ENCODE data around the gene MRTFB. TPM values are rescaled to one million over a fixed set of nuclear protein-coding genes. Genes with fewer than 3 reads are reported as not detected.

MRTFB gene
- total RNA-seq, 2 experiments from 2014 or later = 9.8 to 14.0 TPM

GRCh38 chr16:14128097-14128496 is 57.0 kb downstream of the MRTFB start:
- POLR2A ChIA-PET = no interaction called here
- CTCF ChIA-PET = interaction anchor here (0.6 kb wide), 1 partner anchor 443 kb away, joined by 3 read pairs; no protein-coding TSS in a partner anchor

- ChIA-PET CTCF (no interaction called here), POLR2A (no interaction called here)
Observed at GRCh38 chr16:14129502-14129901, 58.4 kb downstream of the MRTFB start.

- ChIA-PET POLR2A (no interaction called here), CTCF (no interaction called here)
Observed at GRCh38 chr16:14131774-14132695, 60.9 kb downstream of the MRTFB start.

- ChIA-PET CTCF (no interaction called here), POLR2A (no interaction called here)
Observed at GRCh38 chr16:14132696-14133048, 61.6 kb downstream of the MRTFB start.

GRCh38 chr16:14133907-14134306 is 62.8 kb downstream of the MRTFB start:
- POLR2A ChIA-PET = no interaction called here
- CTCF ChIA-PET = no interaction called here

GRCh38 chr16:14135704-14136103 is 64.6 kb downstream of the MRTFB start:
- CTCF ChIA-PET = no interaction called here
- POLR2A ChIA-PET = no interaction called here

GRCh38 chr16:14139872-14140271 is 68.8 kb downstream of the MRTFB start:
- ChIA-PET CTCF (no interaction called here), POLR2A (no interaction called here)

GRCh38 chr16:14140923-14141322 is 69.8 kb downstream of the MRTFB start:
- CTCF ChIA-PET = no interaction called here
- POLR2A ChIA-PET = no interaction called here

- POLR2A ChIA-PET = no interaction called here
- CTCF ChIA-PET = no interaction called here
Observed at GRCh38 chr16:14146445-14146844, 75.3 kb downstream of the MRTFB start.

GRCh38 chr16:14148016-14148415 is 76.9 kb downstream of the MRTFB start:
- ChIA-PET POLR2A (no interaction called here), CTCF (no interaction called here)

GRCh38 chr16:14148569-14148968 is 77.5 kb downstream of the MRTFB start:
- ChIA-PET CTCF (no interaction called here), POLR2A (no interaction called here)

- POLR2A ChIA-PET = no interaction called here
Observed at GRCh38 chr16:14150796-14151195, 79.7 kb downstream of the MRTFB start.

GRCh38 chr16:14151256-14152030 is 80.3 kb downstream of the MRTFB start:
- POLR2A ChIA-PET = no interaction called here
- CTCF ChIA-PET = no interaction called here

More at GRCh38 chr16:14150796-14151195, 79.7 kb downstream of the MRTFB start:
- CTCF ChIA-PET = no interaction called here

- POLR2A ChIA-PET = no interaction called here
- CTCF ChIA-PET = no interaction called here
Observed at GRCh38 chr16:14155572-14156190, 84.6 kb downstream of the MRTFB start.

- POLR2A ChIA-PET = no interaction called here
- CTCF ChIA-PET = interaction anchor here (0.7 kb wide), 1 partner anchor 112 kb away, joined by 3 read pairs; no protein-coding TSS in a partner anchor
Observed at GRCh38 chr16:14164916-14165662, 94.0 kb downstream of the MRTFB start.

- ChIA-PET CTCF (no interaction called here), POLR2A (no interaction called here)
Observed at GRCh38 chr16:14168146-14168545, 97.0 kb downstream of the MRTFB start.

GRCh38 chr16:14172200-14172809 is 101.2 kb downstream of the MRTFB start:
- ChIA-PET CTCF (no interaction called here), POLR2A (no interaction called here)

- CTCF ChIA-PET = no interaction called here
- POLR2A ChIA-PET = no interaction called here
Observed at GRCh38 chr16:14175086-14175485, 104.0 kb downstream of the MRTFB start.

- ChIA-PET CTCF (no interaction called here), POLR2A (no interaction called here)
Observed at GRCh38 chr16:14177704-14178103, 106.6 kb downstream of the MRTFB start.

GRCh38 chr16:14179116-14179515 is 108.0 kb downstream of the MRTFB start:
- CTCF ChIA-PET = no interaction called here
- POLR2A ChIA-PET = no interaction called here

All from activated CD8-positive, alpha-beta memory T cell treated with anti-CD3 and anti-CD28 coated beads for 36 hours (primary cell).